Activated naive CD8-positive, alpha-beta T cell treated with anti-CD3 and anti-CD28 coated beads, Interleukin-2, amount 50 U/mL, for 24 hours (primary cell): ENCODE measurements around the gene RAP1GAP2.

ENCODE experiments used
- ATAC-seq: fragments of 150-1000 bp; cut with Tn5 transposase; one replicate; pipeline ENCODE4 v1.10.0; 2021
- DNase-seq: peaks from one replicate; pipeline ENCODE4 v3.0.0; 2021
- H3K27ac Mint-ChIP-seq: one replicate; pipeline ENCODE4 v1.8.0; 2021; ENCODE audit warnings: mild to moderate bottlenecking, mixed read lengths
- H3K27me3 Mint-ChIP-seq: one replicate; pipeline ENCODE4 v1.8.0; 2021; ENCODE audit warnings: mixed read lengths
- H3K36me3 Mint-ChIP-seq: one replicate; pipeline ENCODE4 v1.8.0; 2021; ENCODE audit warnings: low read depth, mixed read lengths
- H3K4me1 Mint-ChIP-seq: one replicate; pipeline ENCODE4 v1.8.0; 2021; ENCODE audit warnings: mixed read lengths
- H3K4me3 Mint-ChIP-seq: one replicate; pipeline ENCODE4 v1.8.0; 2021; ENCODE audit warnings: mild to moderate bottlenecking, moderate library complexity, mixed read lengths
- H3K9me3 Mint-ChIP-seq: one replicate; pipeline ENCODE4 v1.8.0; 2021; ENCODE audit warnings: mixed read lengths

RAP1GAP2 gene

GRCh38 chr17:2796164-2797125 is at the start of gene RAP1GAP2:
Gene RAP1GAP2, plus strand, starts transcription at chr17:2796438. Its CDS starts 90 bp downstream, at chr17:2796528.
- peaks cover 62% of the 10 kb centered on the region for H3K27me3 Mint-ChIP-seq
- peak; percentile 48 for DNase-seq
- ATAC-seq, result peak; percentile 49
- peaks cover 65% of the 10 kb centered on the region for H3K4me1 Mint-ChIP-seq
- H3K36me3 Mint-ChIP-seq, result peaks cover 2% of the 10 kb centered on the region
- peak within 1 kb of the TSS; percentile 44 for H3K4me3 Mint-ChIP-seq
- H3K9me3 Mint-ChIP-seq, result no peaks in the 10 kb centered on the region
- no peak within 1 kb of the TSS for H3K27ac Mint-ChIP-seq

- Mint-ChIP-seq H3K27ac (no peak within 1 kb of the TSS), H3K4me1 (no peaks in the 10 kb centered on the region), H3K4me3 (no peak within 1 kb of the TSS), H3K9me3 (no peaks in the 10 kb centered on the region), H3K36me3 (no peaks in the 10 kb centered on the region), H3K27me3 (peaks cover 61% of the 10 kb centered on the region)
- DNase-seq, result no peak
- no peak for ATAC-seq
Measured at GRCh38 chr17:2749058-2749783, 47.0 kb upstream of the RAP1GAP2 start, which contains the start of gene CCDC92B. Gene CCDC92B, minus strand, starts transcription at chr17:2749652. Its CDS starts 14,507 bp downstream, at chr17:2735145.

DNA sequence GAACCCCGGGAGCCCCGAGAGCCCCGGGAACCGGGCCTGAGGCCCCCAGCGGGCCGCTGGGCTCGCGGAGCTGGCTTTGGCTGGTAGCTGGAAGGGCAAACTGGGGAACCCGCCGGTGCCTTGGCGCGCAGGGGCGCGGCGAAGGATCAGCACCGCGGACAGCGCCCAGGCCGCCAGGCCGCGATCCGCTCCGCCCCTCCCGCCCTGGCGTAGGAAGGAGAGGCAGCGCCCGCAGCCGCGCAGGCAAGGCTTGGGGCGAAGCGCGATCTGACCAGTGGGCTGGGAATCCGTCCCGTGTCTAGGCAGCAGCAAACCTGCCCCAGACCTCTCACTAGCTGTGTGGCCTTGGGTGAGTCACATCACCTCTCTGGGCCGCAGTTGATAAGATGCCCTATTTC is 46.5 kb upstream of the RAP1GAP2 start:
- DNase-seq, result peak; percentile 79
- peaks cover 60% of the 10 kb centered on the region for H3K27me3 Mint-ChIP-seq
- no peak overlapping the region for H3K4me3 Mint-ChIP-seq
- H3K27ac Mint-ChIP-seq, result no peak overlapping the region
- ATAC-seq, result peak; percentile 95
- H3K36me3 Mint-ChIP-seq, result no peaks in the 10 kb centered on the region
- no peaks in the 10 kb centered on the region for H3K9me3 Mint-ChIP-seq
- H3K4me1 Mint-ChIP-seq, result no peaks in the 10 kb centered on the region

- H3K36me3 Mint-ChIP-seq, result no peaks in the 10 kb centered on the region
- H3K9me3 Mint-ChIP-seq, result no peaks in the 10 kb centered on the region
- no peak overlapping the region for H3K4me3 Mint-ChIP-seq
- ATAC-seq (no peak), DNase-seq (no peak)
- H3K4me1 Mint-ChIP-seq, result peaks cover 2% of the 10 kb centered on the region
- no peak overlapping the region for H3K27ac Mint-ChIP-seq
- H3K27me3 Mint-ChIP-seq, result peaks cover 57% of the 10 kb centered on the region
Measured at GRCh38 chr17:2750721-2751120, 45.5 kb upstream of the RAP1GAP2 start.

GRCh38 chr17:2751491-2751890 is 44.7 kb upstream of the RAP1GAP2 start:
- Mint-ChIP-seq H3K4me3 (no peak overlapping the region), H3K9me3 (no peaks in the 10 kb centered on the region), H3K4me1 (peaks cover 5% of the 10 kb centered on the region), H3K27ac (no peak overlapping the region), H3K27me3 (peaks cover 59% of the 10 kb centered on the region), H3K36me3 (no peaks in the 10 kb centered on the region)
- DNase-seq (no peak), ATAC-seq (no peak)

DNA sequence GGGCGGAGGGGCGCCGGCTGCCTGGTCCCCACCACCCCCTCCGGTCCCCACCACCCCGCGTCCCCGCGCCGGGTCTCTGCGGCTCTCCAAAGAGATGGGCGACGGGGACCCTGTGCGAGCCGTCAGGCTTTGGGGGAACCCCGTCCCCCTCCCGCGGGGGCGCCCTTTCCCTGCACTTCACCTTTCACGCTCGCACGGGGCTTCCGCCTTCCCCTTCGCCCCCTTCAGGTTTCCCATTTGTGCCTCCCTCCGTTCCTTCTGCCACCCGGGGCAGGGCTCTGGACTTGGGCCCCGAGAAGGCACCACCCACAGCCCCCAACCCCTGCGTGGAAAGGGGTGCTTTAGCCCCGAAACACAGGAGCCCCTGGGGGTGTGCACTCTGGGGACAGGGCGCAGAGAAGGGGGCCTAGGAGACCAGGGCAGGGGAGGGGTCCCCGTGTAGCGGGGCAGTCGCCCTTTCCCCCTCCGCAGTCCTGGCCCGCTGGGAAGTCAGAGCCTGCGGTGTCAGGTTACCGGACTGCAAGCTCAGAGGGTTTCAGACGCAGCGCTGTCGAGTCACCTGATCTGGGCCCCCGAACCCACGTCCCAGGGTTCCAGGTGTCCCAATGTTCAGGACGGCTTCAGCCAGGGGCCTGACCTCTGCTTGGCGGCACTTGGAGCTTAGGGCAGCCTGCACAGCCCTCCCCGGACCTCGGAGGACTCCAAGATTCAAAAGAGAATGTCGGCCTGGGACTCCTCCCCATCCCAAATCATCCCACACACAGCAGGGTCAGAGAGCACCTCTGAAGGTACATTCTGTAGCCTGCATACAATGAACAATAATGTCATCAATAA is 40.1 kb upstream of the RAP1GAP2 start:
- ATAC-seq (no peak), DNase-seq (no peak)
- H3K4me1 Mint-ChIP-seq, result peaks cover 6% of the 10 kb centered on the region
- H3K4me3 Mint-ChIP-seq, result no peak overlapping the region
- H3K9me3 Mint-ChIP-seq, result no peaks in the 10 kb centered on the region
- peaks cover 62% of the 10 kb centered on the region for H3K27me3 Mint-ChIP-seq
- H3K36me3 Mint-ChIP-seq, result no peaks in the 10 kb centered on the region
- no peak overlapping the region for H3K27ac Mint-ChIP-seq

- peaks cover 6% of the 10 kb centered on the region for H3K4me1 Mint-ChIP-seq
- H3K27me3 Mint-ChIP-seq, result peaks cover 56% of the 10 kb centered on the region
- DNase-seq (no peak), ATAC-seq (no peak)
- H3K9me3 Mint-ChIP-seq, result no peaks in the 10 kb centered on the region
- H3K4me3 Mint-ChIP-seq, result no peak overlapping the region
- H3K27ac Mint-ChIP-seq, result no peak overlapping the region
- no peaks in the 10 kb centered on the region for H3K36me3 Mint-ChIP-seq
Measured at GRCh38 chr17:2758870-2759269, 37.4 kb upstream of the RAP1GAP2 start.

DNA sequence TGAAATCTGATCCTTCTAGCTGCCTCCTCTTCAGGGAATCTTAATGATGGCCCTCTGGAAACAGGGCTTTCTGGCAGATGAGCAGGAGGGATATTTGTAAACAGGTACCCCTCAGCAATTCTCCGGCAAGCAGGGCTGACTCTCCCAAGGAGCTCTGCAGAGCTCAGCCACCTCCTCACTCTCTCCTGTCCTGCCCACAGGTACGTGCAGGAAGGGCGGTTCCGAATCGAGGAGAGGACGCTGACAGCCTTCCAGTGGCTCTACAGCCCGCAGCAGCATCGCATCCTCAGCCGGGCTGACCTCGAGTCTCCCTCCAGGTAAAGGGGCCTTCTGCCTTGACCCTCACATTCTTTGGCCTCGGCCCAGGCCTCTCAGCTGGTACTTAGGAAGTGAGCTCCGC is 26.1 kb upstream of the RAP1GAP2 start:
- Mint-ChIP-seq H3K27ac (no peak overlapping the region), H3K27me3 (peaks cover 28% of the 10 kb centered on the region), H3K4me1 (no peaks in the 10 kb centered on the region), H3K4me3 (no peak overlapping the region), H3K9me3 (no peaks in the 10 kb centered on the region), H3K36me3 (no peaks in the 10 kb centered on the region)
- ATAC-seq (no peak), DNase-seq (no peak)

DNA sequence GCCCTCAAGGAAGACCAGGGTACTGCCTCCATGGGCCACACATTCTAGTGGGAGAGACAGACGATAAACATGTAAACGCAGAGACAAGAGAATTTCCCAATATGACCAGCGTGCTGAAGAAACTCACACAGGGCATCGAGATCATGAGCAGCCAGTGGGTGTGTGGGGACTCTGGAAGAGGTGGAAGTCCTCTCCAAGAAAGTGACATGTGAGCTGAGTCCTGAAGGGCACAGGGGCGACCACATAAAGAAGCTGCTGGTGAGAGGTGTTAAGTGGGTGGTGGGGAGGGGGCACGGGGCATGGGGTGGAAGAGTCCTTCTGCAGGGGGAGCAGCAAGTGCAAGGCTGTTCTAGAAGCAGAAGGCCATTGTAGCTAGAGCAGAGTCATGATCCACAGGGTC is 21.0 kb upstream of the RAP1GAP2 start:
- ATAC-seq (no peak), DNase-seq (no peak)
- Mint-ChIP-seq H3K36me3 (no peaks in the 10 kb centered on the region), H3K4me3 (no peak overlapping the region), H3K4me1 (no peaks in the 10 kb centered on the region), H3K27ac (no peak overlapping the region), H3K9me3 (no peaks in the 10 kb centered on the region), H3K27me3 (peaks cover 53% of the 10 kb centered on the region)

GRCh38 chr17:2776589-2777241 is 19.5 kb upstream of the RAP1GAP2 start:
- ATAC-seq (peak; percentile 48), DNase-seq (no peak)
- Mint-ChIP-seq H3K27me3 (peaks cover 57% of the 10 kb centered on the region), H3K4me1 (no peaks in the 10 kb centered on the region), H3K9me3 (no peaks in the 10 kb centered on the region), H3K36me3 (no peaks in the 10 kb centered on the region), H3K4me3 (peak overlapping the region; percentile 44), H3K27ac (no peak overlapping the region)

DNA sequence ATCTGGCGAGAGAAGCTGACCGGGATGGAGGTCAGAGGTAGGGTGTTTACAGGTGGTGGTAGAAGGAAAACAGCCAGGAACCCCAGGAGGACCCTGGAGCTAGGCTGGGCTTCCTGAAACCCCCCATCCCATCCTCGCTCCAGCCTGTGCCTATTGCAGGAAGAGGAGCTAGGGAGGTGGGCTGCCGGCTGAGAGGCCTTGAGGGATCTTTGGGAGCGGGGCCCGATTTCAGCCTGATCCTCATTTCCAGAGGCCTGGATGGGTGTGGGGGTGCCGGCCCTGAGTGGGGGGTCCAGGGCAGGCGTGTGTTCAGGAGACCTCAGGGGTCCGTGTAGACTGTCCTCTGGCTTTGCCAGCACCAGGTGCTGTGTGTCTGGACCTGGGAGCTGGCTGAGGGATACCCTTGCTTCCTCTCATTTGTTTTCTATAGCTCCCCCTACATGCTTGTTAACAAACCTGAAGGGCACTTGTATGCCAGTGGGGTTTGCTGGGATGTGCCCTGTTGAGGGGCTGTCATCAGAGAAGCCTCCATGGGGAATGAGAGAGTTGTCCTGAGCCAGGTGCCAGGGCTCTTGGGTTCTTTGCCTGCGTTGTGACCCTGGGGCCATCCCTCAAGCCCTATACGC is 18.9 kb upstream of the RAP1GAP2 start:
- no peak for DNase-seq
- Mint-ChIP-seq H3K4me3 (peak overlapping the region; percentile 44), H3K36me3 (no peaks in the 10 kb centered on the region), H3K4me1 (no peaks in the 10 kb centered on the region), H3K9me3 (no peaks in the 10 kb centered on the region), H3K27me3 (peaks cover 57% of the 10 kb centered on the region), H3K27ac (no peak overlapping the region)
- ATAC-seq, result no peak

- DNase-seq, result no peak
- Mint-ChIP-seq H3K4me3 (no peak overlapping the region), H3K27ac (no peak overlapping the region), H3K27me3 (peaks cover 51% of the 10 kb centered on the region), H3K9me3 (no peaks in the 10 kb centered on the region), H3K36me3 (no peaks in the 10 kb centered on the region), H3K4me1 (no peaks in the 10 kb centered on the region)
- ATAC-seq, result no peak
Measured at GRCh38 chr17:2778489-2778888, 17.7 kb upstream of the RAP1GAP2 start.

- DNase-seq (no peak), ATAC-seq (no peak)
- no peaks in the 10 kb centered on the region for H3K36me3 Mint-ChIP-seq
- H3K9me3 Mint-ChIP-seq, result no peaks in the 10 kb centered on the region
- H3K4me3 Mint-ChIP-seq, result no peak overlapping the region
- H3K4me1 Mint-ChIP-seq, result no peaks in the 10 kb centered on the region
- no peak overlapping the region for H3K27ac Mint-ChIP-seq
- H3K27me3 Mint-ChIP-seq, result peaks cover 47% of the 10 kb centered on the region
Measured at GRCh38 chr17:2779545-2779944, 16.7 kb upstream of the RAP1GAP2 start.
